HepG2 (cell line): ENCODE data around the gene DACT2. TPM values are rescaled to one million over a fixed set of nuclear protein-coding genes. Genes with fewer than 3 reads are reported as not detected.

ENCODE experiments used
- CCDC6 ChIP-seq: sonication (generic); formaldehyde crosslinking; IDR thresholded peaks from 2 replicates; pipeline ENCODE4 v1.8.1; 2022; ENCODE audit warnings: mild to moderate bottlenecking, missing genetic modification reagents, moderate library complexity
- FOXC1 ChIP-seq: sonication (generic); formaldehyde crosslinking; IDR thresholded peaks from 2 replicates; pipeline ENCODE4 v1.8.0; 2022; ENCODE audit warnings: mild to moderate bottlenecking, missing genetic modification reagents, borderline replicate concordance
- GFI1 ChIP-seq: sonication (generic); formaldehyde crosslinking; IDR thresholded peaks from 2 replicates; pipeline ENCODE4 v1.5.0; 2020; ENCODE audit warnings: missing genetic modification reagents, mild to moderate bottlenecking, borderline replicate concordance
- HIVEP1 ChIP-seq: sonication (generic); formaldehyde crosslinking; IDR thresholded peaks from 2 replicates; pipeline ENCODE4 v1.4.0; 2020; ENCODE audit warnings: mild to moderate bottlenecking, missing genetic modification reagents
- TEAD3 ChIP-seq: optimal IDR thresholded peaks from 2 replicates; pipeline ENCODE3; 2016; ENCODE audit warnings: borderline replicate concordance
- ZBTB7B ChIP-seq: sonication (generic); formaldehyde crosslinking; IDR thresholded peaks from 2 replicates; pipeline ENCODE4 v1.4.0; 2020; ENCODE audit warnings: missing genetic modification reagents
- ZKSCAN8 ChIP-seq: IDR thresholded peaks from 2 replicates; pipeline ENCODE4 v1.6.1; 2016; ENCODE audit warnings: borderline replicate concordance, missing genetic modification reagents, missing compliant biosample characterization
- ZNF329 ChIP-seq: sonication (generic); formaldehyde crosslinking; IDR thresholded peaks from 2 replicates; pipeline ENCODE4 v1.9.0; 2021; ENCODE audit warnings: low read depth, mild to moderate bottlenecking, missing genetic modification reagents
- ZNF383 ChIP-seq: sonication (generic); formaldehyde crosslinking; IDR thresholded peaks from 2 replicates; pipeline ENCODE4 v1.4.0; 2020; ENCODE audit warnings: missing genetic modification reagents, mild to moderate bottlenecking, borderline replicate concordance
- ZNF546 ChIP-seq: sonication (generic); formaldehyde crosslinking; conservative IDR thresholded peaks from 2 replicates; pipeline ENCODE4 v1.8.1; 2023; ENCODE audit warnings: mild to moderate bottlenecking, missing genetic modification reagents
- ZNF761 ChIP-seq: sonication (generic); formaldehyde crosslinking; conservative IDR thresholded peaks from 2 replicates; pipeline ENCODE4 v1.4.0; 2020; ENCODE audit warnings: mild to moderate bottlenecking, missing genetic modification reagents
- ZSCAN22 ChIP-seq: sonication (generic); formaldehyde crosslinking; IDR thresholded peaks from 2 replicates; pipeline ENCODE4 v1.4.0; 2020; ENCODE audit warnings: mild to moderate bottlenecking, missing genetic modification reagents
- polyA plus RNA-seq, 8 experiments: library from polyadenylated mRNA; depleted of rRNA in 3 of 8; stranded (reverse) in 7 of 8; unstranded in 1 of 8; fragments of >200 nt; fragmentation: Illumina TruSeq in 4 of 8; extraction: Trizol in 4 of 8; gene quantifications; 2 replicates each; pipeline versions ENCODE4 v1.2.1 to v1.2.3, GENCODE V29; 2011 to 2016; ENCODE audit warnings: low read depth in 4 of 8, missing spikeins in 1 of 8, mixed read lengths in 1 of 8; ENCODE audit not compliant: insufficient read depth in 1 of 8
- total RNA-seq, 5 experiments: library from RNA; depleted of rRNA; stranded (reverse); fragments of >200 nt; fragmentation: Illumina TruSeq; extraction: Trizol; gene quantifications; 2 replicates each; pipeline ENCODE4 v1.2.3, GENCODE V29; 2016; ENCODE audit warnings: low read depth in 1 of 5
- TF ChIP-seq, protein P1 (sequence below): IDR thresholded peaks from 2 replicates; pipeline ENCODE4 v1.6.1; 2016; ENCODE audit warnings: mild to moderate bottlenecking, missing biosample characterization, missing genetic modification reagents
- TF ChIP-seq, protein P2 (sequence below): sonication (generic); formaldehyde crosslinking; IDR thresholded peaks from 2 replicates; pipeline ENCODE4 v1.8.0; 2022; ENCODE audit warnings: missing genetic modification reagents, mild to moderate bottlenecking, inconsistent platforms, borderline replicate concordance
- TF ChIP-seq, protein P3 (sequence below): sonication (generic); formaldehyde crosslinking; IDR thresholded peaks from 2 replicates; pipeline ENCODE4 v1.5.1; 2020; ENCODE audit warnings: mild to moderate bottlenecking, missing genetic modification reagents, moderate library complexity
- TF ChIP-seq, protein P4 (sequence below): sonication (generic); formaldehyde crosslinking; IDR thresholded peaks from 2 replicates; pipeline ENCODE4 v1.9.0; 2022; ENCODE audit warnings: missing genetic modification reagents, mild to moderate bottlenecking, borderline replicate concordance
- TF ChIP-seq, protein P5 (sequence below): IDR thresholded peaks from 2 replicates; pipeline ENCODE4 v1.6.1; 2016; ENCODE audit warnings: mild to moderate bottlenecking

Gene DACT2
- total and polyA plus RNA-seq, 2 of the 13 experiments (the other 11 are each of a cell fraction or from before 2014, with no cell fraction given) = 0.15 TPM; not detected in 1

DNA sequence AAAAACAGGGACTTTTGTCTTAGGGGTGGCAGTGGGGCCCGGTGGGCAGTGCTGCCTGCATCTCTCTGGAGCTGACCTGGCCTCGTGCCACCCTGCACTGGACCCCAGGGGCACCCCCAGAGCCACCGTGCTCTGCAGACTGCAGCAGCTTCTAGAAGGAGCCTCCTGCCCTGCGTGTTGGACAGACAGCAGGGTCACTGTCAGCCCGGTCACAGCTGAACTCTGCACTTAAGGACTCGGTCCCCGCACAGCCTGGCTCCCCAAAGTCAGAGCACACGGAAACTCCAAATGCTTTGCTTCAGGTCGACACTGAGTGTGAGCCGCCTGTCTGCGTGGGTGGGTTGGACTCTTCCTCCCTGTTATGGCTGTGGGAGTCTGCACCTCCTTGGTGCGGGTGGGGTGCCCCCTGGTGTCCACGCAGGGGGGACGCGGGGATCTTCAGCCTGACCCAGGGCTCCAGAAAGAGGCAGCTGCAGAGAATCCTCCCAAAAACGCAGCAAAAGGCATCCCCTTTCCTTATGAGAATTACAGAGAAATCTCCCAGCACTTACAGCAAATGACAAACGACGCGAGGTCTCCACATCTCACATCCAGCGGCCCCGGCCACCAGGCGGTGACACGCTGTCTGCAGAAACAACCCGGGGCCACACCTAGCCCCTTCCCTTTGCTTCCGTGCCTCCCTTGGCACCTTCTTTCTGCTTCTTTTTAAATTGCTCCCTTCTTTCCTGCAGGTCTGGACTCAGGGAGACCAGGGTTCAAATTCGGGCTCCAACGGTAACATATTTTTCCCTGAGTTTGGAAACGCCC is 36.3 kb upstream of the DACT2 start (continued):
- TF ChIP-seq, protein P1, sequence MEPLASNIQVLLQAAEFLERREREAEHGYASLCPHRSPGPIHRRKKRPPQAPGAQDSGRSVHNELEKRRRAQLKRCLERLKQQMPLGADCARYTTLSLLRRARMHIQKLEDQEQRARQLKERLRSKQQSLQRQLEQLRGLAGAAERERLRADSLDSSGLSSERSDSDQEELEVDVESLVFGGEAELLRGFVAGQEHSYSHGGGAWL (CRISPR knock-in tag) = 0 out of 2 replicates have a peak, but pooled peaks have one; percentile 42
- TF ChIP-seq, protein P2, sequence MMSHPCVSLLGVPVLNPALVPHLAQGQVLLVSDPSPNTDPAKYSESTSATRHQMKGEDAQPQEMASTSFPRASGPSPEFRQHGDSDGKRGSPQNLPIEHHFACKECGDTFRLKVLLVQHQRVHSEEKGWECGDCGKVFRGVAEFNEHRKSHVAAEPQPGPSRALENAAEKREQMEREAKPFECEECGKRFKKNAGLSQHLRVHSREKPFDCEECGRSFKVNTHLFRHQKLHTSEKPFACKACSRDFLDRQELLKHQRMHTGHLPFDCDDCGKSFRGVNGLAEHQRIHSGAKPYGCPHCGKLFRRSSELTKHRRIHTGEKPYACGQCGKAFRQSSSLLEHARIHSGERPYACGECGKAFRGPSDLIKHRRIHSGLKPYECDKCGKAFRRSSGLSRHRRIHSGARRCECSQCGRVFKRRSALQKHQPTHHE (CRISPR knock-in tag) = 0 out of 2 replicates have a peak, but pooled peaks have one; percentile 36
- TF ChIP-seq FOXC1 (CRISPR knock-in tag) (peak; percentile 50; the same call in 1 of the 2 replicates), ZBTB7B (CRISPR knock-in tag) (no peak), ZKSCAN8 (CRISPR knock-in tag) (no peak), HIVEP1 (CRISPR knock-in tag) (peak; percentile 70; the same call in 1 of the 2 replicates), CCDC6 (CRISPR knock-in tag) (no peak), TEAD3 (CRISPR knock-in tag) (peak; percentile 26), ZNF383 (CRISPR knock-in tag) (no peak), GFI1 (CRISPR knock-in tag) (no peak), ZNF761 (CRISPR knock-in tag) (no peak), ZNF329 (no peak), ZSCAN22 (no peak), ZNF546 (CRISPR knock-in tag) (no peak)
- TF ChIP-seq, protein P3, sequence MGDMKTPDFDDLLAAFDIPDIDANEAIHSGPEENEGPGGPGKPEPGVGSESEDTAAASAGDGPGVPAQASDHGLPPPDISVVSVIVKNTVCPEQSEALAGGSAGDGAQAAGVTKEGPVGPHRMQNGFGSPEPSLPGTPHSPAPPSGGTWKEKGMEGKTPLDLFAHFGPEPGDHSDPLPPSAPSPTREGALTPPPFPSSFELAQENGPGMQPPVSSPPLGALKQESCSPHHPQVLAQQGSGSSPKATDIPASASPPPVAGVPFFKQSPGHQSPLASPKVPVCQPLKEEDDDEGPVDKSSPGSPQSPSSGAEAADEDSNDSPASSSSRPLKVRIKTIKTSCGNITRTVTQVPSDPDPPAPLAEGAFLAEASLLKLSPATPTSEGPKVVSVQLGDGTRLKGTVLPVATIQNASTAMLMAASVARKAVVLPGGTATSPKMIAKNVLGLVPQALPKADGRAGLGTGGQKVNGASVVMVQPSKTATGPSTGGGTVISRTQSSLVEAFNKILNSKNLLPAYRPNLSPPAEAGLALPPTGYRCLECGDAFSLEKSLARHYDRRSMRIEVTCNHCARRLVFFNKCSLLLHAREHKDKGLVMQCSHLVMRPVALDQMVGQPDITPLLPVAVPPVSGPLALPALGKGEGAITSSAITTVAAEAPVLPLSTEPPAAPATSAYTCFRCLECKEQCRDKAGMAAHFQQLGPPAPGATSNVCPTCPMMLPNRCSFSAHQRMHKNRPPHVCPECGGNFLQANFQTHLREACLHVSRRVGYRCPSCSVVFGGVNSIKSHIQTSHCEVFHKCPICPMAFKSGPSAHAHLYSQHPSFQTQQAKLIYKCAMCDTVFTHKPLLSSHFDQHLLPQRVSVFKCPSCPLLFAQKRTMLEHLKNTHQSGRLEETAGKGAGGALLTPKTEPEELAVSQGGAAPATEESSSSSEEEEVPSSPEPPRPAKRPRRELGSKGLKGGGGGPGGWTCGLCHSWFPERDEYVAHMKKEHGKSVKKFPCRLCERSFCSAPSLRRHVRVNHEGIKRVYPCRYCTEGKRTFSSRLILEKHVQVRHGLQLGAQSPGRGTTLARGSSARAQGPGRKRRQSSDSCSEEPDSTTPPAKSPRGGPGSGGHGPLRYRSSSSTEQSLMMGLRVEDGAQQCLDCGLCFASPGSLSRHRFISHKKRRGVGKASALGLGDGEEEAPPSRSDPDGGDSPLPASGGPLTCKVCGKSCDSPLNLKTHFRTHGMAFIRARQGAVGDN (CRISPR knock-in tag) = peak; percentile 78
- TF ChIP-seq, protein P4, sequence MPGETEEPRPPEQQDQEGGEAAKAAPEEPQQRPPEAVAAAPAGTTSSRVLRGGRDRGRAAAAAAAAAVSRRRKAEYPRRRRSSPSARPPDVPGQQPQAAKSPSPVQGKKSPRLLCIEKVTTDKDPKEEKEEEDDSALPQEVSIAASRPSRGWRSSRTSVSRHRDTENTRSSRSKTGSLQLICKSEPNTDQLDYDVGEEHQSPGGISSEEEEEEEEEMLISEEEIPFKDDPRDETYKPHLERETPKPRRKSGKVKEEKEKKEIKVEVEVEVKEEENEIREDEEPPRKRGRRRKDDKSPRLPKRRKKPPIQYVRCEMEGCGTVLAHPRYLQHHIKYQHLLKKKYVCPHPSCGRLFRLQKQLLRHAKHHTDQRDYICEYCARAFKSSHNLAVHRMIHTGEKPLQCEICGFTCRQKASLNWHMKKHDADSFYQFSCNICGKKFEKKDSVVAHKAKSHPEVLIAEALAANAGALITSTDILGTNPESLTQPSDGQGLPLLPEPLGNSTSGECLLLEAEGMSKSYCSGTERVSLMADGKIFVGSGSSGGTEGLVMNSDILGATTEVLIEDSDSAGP (CRISPR knock-in tag) = peak; percentile 81
- TF ChIP-seq, protein P5, sequence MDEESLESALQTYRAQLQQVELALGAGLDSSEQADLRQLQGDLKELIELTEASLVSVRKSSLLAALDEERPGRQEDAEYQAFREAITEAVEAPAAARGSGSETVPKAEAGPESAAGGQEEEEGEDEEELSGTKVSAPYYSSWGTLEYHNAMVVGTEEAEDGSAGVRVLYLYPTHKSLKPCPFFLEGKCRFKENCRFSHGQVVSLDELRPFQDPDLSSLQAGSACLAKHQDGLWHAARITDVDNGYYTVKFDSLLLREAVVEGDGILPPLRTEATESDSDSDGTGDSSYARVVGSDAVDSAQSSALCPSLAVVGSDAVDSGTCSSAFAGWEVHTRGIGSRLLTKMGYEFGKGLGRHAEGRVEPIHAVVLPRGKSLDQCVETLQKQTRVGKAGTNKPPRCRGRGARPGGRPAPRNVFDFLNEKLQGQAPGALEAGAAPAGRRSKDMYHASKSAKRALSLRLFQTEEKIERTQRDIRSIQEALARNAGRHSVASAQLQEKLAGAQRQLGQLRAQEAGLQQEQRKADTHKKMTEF (CRISPR knock-in tag) = peak; percentile 60; the same call in 1 of the 2 replicates
